Activated CD4-positive, alpha-beta T cell treated with anti-CD3 and anti-CD28 coated beads, Interleukin-2, amount 10 ng/mL, durations not matched to agents 7 days and 5 days (primary cell): ENCODE results near the gene HS3ST6. TPM values are rescaled to one million over a fixed set of nuclear protein-coding genes. Genes with fewer than 3 reads are reported as not detected.
"Not testable (repeated sequence)": the region's sequence is repeated elsewhere in the genome, so short reads cannot be mapped to it uniquely, and the experiment has no call there.

Experiments
- CTCF ChIA-PET: fragments of 350-600 bp; sonication (Branson Sonifier 250); formaldehyde crosslinking; loops from one replicate; lab custom pipeline; 2021; ENCODE audit warnings: antibody characterized with exemption; lab: Charles Lee
- POLR2A ChIA-PET: fragments of 350-600 bp; sonication (Branson Sonifier 250); formaldehyde crosslinking; loops from one replicate; lab custom pipeline; 2021; ENCODE audit warnings: antibody characterized with exemption; lab: Charles Lee
- DNase-seq: peaks from one replicate; pipeline ENCODE4 v3.0.0-alpha.2; 2020
- H3K27ac Mint-ChIP-seq: one replicate; pipeline ENCODE4 v1.8.0; 2021; ENCODE audit warnings: mild to moderate bottlenecking, moderate library complexity, mixed read lengths
- H3K27me3 Mint-ChIP-seq: one replicate; pipeline ENCODE4 v1.8.0; 2021; ENCODE audit warnings: mixed read lengths
- H3K36me3 Mint-ChIP-seq: one replicate; pipeline ENCODE4 v1.8.0; 2021; ENCODE audit warnings: low read depth, mixed read lengths
- H3K4me1 Mint-ChIP-seq: one replicate; pipeline ENCODE4 v1.8.0; 2021; ENCODE audit warnings: mixed read lengths
- H3K4me3 Mint-ChIP-seq: one replicate; pipeline ENCODE4 v1.8.0; 2021; ENCODE audit warnings: mild to moderate bottlenecking, moderate library complexity, mixed read lengths
- H3K9me3 Mint-ChIP-seq: one replicate; pipeline ENCODE4 v1.8.0; 2021; ENCODE audit warnings: mixed read lengths
- total RNA-seq, 2 experiments: library from RNA; stranded (reverse); gene quantifications; one replicate each; pipeline ENCODE4 v1.2.3, GENCODE V29; 2021

HS3ST6 gene
- total RNA-seq, 2 experiments from 2014 or later: not detected

- no peaks in the 10 kb centered on the region for H3K9me3 Mint-ChIP-seq
- no peak overlapping the region for H3K4me3 Mint-ChIP-seq
- H3K36me3 Mint-ChIP-seq: no peaks in the 10 kb centered on the region
- POLR2A ChIA-PET: no interaction called here
- H3K27me3 Mint-ChIP-seq: no peaks in the 10 kb centered on the region
- CTCF ChIA-PET: interaction anchor here (0.6 to 1.7 kb wide), 4 partner anchors 10 to 523 kb away, joined by 3 to 5 read pairs (median 3); no protein-coding TSS in a partner anchor
- DNase-seq: no peak
- H3K4me1 Mint-ChIP-seq: peaks cover 4% of the 10 kb centered on the region
- no peak overlapping the region for H3K27ac Mint-ChIP-seq
Measured at GRCh38 chr16:1930338-1930720, 12.1 kb upstream of the HS3ST6 start.

DNA sequence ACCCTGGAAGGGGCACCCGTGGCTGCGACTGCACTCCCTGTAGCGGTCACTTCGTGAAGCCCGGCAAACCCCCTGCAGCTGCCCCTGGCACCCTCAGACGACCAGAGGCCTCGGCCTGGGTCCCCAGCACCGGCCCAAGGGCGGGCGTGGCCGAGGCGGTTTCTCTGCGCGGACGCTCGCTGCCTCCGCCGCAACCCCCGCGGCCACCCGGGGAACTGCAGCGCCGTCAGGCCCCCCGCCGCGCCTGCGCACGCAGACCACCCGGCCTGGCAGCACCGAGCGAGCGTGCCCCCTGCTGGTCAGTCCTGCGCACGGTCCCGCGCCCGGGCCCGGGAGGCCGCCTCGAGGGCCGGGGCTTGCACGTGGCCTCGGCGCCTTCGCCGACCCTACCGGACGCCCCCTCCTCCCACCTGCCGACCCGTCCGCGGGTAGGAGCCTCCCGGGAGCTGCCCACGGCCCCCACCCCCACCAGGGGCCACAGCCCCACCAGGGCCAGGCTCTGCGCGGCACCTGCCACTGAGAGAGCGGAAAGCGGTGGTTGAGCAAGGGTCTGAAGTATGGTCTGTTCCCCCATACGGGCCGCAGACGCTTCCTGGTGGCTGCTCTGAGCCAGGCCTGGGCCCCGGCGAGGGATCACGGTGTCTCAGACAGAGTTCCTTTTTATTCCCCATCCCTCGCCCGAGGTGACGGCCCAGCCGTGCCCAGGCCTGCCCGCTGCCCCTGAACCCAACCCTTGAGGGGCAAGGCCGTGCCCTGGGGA is 11.5 kb upstream of the HS3ST6 start:
- H3K36me3 Mint-ChIP-seq: no peaks in the 10 kb centered on the region
- peak overlapping the region; percentile 47 for H3K4me3 Mint-ChIP-seq
- no peak overlapping the region for H3K27ac Mint-ChIP-seq
- H3K27me3 Mint-ChIP-seq: peaks cover 1% of the 10 kb centered on the region
- H3K9me3 Mint-ChIP-seq: no peaks in the 10 kb centered on the region
- POLR2A ChIA-PET: no interaction called here
- peak; percentile 89 for DNase-seq
- CTCF ChIA-PET: interaction anchor here (0.6 to 2.2 kb wide), 9 partner anchors 9 to 368 kb away, joined by 3 to 7 read pairs (median 3); partner anchors contain the start of gene TRAF7
- peaks cover 4% of the 10 kb centered on the region for H3K4me1 Mint-ChIP-seq

GRCh38 chr16:1929105-1929504 is 10.9 kb upstream of the HS3ST6 start:
- ChIA-PET POLR2A (no interaction called here), CTCF (interaction anchor here (0.6 to 2.2 kb wide), 10 partner anchors 9 to 369 kb away, joined by 3 to 7 read pairs (median 3); partner anchors contain the start of gene TRAF7)
- Mint-ChIP-seq H3K9me3 (no peaks in the 10 kb centered on the region), H3K36me3 (no peaks in the 10 kb centered on the region), H3K4me3 (peak overlapping the region; percentile 61), H3K27ac (peak overlapping the region; percentile 33), H3K27me3 (peaks cover 7% of the 10 kb centered on the region), H3K4me1 (peaks cover 4% of the 10 kb centered on the region)
- no peak for DNase-seq

DNA sequence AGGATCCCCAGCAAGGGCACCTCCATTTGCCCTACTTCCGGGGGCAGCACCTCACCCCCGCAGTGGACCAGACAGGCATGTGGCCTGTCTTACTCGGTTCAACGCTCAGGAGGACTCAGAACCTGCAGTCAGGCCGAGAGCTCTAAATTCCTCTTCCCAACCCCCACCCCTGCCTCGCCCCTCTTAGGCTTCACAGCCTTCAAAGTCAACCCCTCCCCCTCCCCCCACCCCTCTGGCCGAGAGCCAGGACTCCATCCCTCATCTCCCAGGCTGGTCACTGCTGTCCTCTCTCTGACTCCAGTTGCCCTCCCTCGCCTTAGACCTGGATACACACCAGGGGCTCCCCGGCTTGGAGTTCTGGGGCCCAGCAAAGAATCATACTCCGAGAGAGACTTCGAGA is 8.1 kb upstream of the HS3ST6 start:
- CTCF ChIA-PET: no interaction called here
- POLR2A ChIA-PET: no interaction called here
- no peak overlapping the region for H3K4me3 Mint-ChIP-seq
- DNase-seq: no peak
- peaks cover 4% of the 10 kb centered on the region for H3K4me1 Mint-ChIP-seq
- no peaks in the 10 kb centered on the region for H3K36me3 Mint-ChIP-seq
- peaks cover 30% of the 10 kb centered on the region for H3K27me3 Mint-ChIP-seq
- no peaks in the 10 kb centered on the region for H3K9me3 Mint-ChIP-seq
- H3K27ac Mint-ChIP-seq: no peak overlapping the region

DNA sequence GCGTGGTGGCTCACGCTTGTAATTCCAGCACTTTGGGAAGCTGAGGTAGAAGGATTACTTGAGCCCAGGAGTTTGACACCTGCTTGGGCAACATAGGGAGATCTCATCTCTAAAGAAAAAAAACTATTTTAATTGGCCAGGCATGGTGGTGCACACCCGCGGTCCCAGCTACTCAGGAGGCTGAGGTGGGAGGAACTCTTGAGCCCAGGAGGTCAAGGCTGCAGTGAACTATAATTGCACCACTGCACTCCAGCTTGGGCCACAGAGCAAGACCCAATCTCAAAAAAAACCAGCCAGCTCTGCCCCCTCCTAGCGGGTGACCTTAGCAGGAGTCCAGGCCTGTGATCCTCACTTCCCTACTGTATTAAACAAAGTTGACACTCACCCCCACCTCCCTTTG is 5.9 kb upstream of the HS3ST6 start:
- POLR2A ChIA-PET: no interaction called here
- Mint-ChIP-seq H3K36me3 (no peaks in the 10 kb centered on the region), H3K27me3 (peaks cover 44% of the 10 kb centered on the region), H3K4me3 (no peak overlapping the region), H3K9me3 (no peaks in the 10 kb centered on the region), H3K4me1 (peaks cover 3% of the 10 kb centered on the region), H3K27ac (no peak overlapping the region)
- CTCF ChIA-PET: interaction anchor here (0.6 to 1.7 kb wide), 2 partner anchors 29 to 1357 kb away, joined by 4 read pairs; partner anchors contain the start of gene NHLRC4
- no peak for DNase-seq

DNA sequence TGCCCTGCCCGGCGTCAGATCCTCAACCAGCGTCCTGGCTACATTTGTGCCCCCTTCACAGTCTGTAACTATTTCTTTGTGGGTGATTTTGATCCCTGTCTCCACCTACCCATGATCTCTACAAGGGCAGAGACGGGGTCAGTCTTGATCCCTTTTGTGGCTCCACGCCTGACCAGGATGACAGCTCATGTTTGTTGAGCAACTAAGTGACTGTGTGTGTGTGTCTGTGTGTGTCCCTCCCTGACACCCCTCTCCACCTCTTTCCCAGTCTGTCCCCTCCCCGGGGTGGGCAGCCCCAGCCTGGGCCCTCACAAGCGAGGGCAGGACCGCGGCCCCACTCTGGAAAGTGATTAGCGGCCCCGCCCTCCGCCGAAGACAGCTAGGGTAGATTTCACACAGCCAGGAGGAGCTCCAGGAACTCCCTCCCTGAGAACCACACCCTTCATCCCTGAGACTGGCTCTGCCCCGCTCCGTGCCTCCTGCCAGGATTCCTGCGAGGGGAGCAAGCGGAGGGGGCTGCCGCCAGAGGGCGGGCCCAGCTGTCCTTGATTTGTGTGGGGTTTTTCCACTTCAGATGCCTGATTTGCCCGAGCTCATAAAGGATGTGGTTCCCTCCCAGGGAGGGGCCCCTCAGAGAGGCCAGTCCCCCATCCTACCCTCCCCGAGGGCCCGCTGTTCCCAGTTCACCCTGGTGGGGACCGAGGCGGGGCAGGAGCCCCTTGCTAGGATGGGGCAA is 5.3 kb upstream of the HS3ST6 start:
- Mint-ChIP-seq H3K27me3 (peaks cover 49% of the 10 kb centered on the region), H3K27ac (no peak overlapping the region), H3K4me3 (no peak overlapping the region), H3K36me3 (no peaks in the 10 kb centered on the region), H3K9me3 (no peaks in the 10 kb centered on the region), H3K4me1 (peaks cover 2% of the 10 kb centered on the region)
- POLR2A ChIA-PET: no interaction called here
- CTCF ChIA-PET: interaction anchor here (0.6 to 1.7 kb wide), 6 partner anchors 14 to 1357 kb away, joined by 3 to 4 read pairs (median 4); partner anchors contain the start of gene NHLRC4
- DNase-seq: no peak

GRCh38 chr16:1922357-1922756 is 4.1 kb upstream of the HS3ST6 start:
- CTCF ChIA-PET: interaction anchor here (1.5 kb wide), 1 partner anchor 14 kb away, joined by 4 read pairs; no protein-coding TSS in a partner anchor
- H3K4me1 Mint-ChIP-seq: no peaks in the 10 kb centered on the region
- peaks cover 50% of the 10 kb centered on the region for H3K27me3 Mint-ChIP-seq
- no peak for DNase-seq
- H3K36me3 Mint-ChIP-seq: no peaks in the 10 kb centered on the region
- POLR2A ChIA-PET: no interaction called here
- no peak overlapping the region for H3K4me3 Mint-ChIP-seq
- no peaks in the 10 kb centered on the region for H3K9me3 Mint-ChIP-seq
- no peak overlapping the region for H3K27ac Mint-ChIP-seq

- Mint-ChIP-seq H3K27ac (no peak overlapping the region), H3K4me3 (no peak overlapping the region), H3K36me3 (no peaks in the 10 kb centered on the region), H3K27me3 (peaks cover 66% of the 10 kb centered on the region), H3K4me1 (no peaks in the 10 kb centered on the region), H3K9me3 (no peaks in the 10 kb centered on the region)
- CTCF ChIA-PET: interaction anchor here (0.6 to 1.5 kb wide), 2 partner anchors 9 to 47 kb away, joined by 5 read pairs; no protein-coding TSS in a partner anchor
- DNase-seq: no peak
- POLR2A ChIA-PET: no interaction called here
Measured at GRCh38 chr16:1920727-1921171, 2.5 kb upstream of the HS3ST6 start.

GRCh38 chr16:1920122-1920521 is 1.9 kb upstream of the HS3ST6 start:
- H3K4me1 Mint-ChIP-seq, H3K36me3 Mint-ChIP-seq, DNase-seq, H3K4me3 Mint-ChIP-seq, POLR2A ChIA-PET, H3K9me3 Mint-ChIP-seq, H3K27ac Mint-ChIP-seq: not testable (repeated sequence)
- H3K27me3 Mint-ChIP-seq: peaks cover 72% of the 10 kb centered on the region
- CTCF ChIA-PET: interaction anchor here (1.5 kb wide), 1 partner anchor 9 kb away, joined by 5 read pairs; no protein-coding TSS in a partner anchor

GRCh38 chr16:1919327-1919998 is 1.2 kb upstream of the HS3ST6 start:
- H3K4me1 Mint-ChIP-seq: no peaks in the 10 kb centered on the region
- H3K27ac Mint-ChIP-seq: no peak overlapping the region
- no peaks in the 10 kb centered on the region for H3K9me3 Mint-ChIP-seq
- POLR2A ChIA-PET: no interaction called here
- CTCF ChIA-PET: interaction anchor here (1.5 kb wide), 1 partner anchor 10 kb away, joined by 5 read pairs; no protein-coding TSS in a partner anchor
- no peak overlapping the region for H3K4me3 Mint-ChIP-seq
- DNase-seq: no peak
- peaks cover 72% of the 10 kb centered on the region for H3K27me3 Mint-ChIP-seq
- no peaks in the 10 kb centered on the region for H3K36me3 Mint-ChIP-seq

DNA sequence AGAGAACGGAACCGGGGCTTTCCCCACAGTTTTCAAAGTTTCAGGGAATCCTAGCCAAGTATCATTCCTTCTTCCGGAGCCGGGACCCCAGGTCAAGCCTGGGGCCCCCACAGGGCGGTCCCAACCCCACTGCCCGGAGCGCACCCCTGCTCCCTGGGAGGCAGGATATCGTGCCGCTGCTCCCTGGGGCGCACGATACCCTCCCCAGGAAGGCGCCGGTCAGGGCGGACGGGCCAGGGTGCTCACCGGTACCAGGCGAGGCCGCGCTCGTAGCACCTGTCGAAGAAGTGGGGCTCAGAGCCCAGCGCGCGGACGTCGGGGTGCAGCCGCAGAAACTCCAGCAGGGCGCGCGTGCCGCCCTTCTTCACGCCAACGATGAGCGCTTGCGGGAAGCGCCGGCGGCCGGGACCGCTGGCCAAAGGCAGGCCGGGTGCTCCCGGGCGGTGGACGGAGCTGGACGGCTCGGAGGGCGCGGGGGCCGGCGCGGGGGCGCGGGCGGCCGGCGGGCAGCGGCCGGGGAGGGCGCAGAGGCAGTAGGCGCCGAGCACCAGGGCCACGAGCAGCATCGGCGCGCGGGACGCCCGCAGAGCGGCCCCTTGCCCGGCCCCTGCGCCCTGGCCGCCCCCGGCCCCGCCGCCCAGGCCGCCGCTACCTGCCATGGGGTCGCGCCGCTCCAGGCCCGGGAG is 407 bp downstream of the HS3ST6 start:
- DNase-seq: no peak
- Mint-ChIP-seq H3K4me3 (no peak overlapping the region), H3K27ac (no peak overlapping the region), H3K4me1 (no peaks in the 10 kb centered on the region), H3K36me3 (no peaks in the 10 kb centered on the region), H3K27me3 (peaks cover 56% of the 10 kb centered on the region), H3K9me3 (no peaks in the 10 kb centered on the region)
- ChIA-PET POLR2A (no interaction called here), CTCF (interaction anchor here (1.0 kb wide), 1 partner anchor 14 kb away, joined by 3 read pairs; no protein-coding TSS in a partner anchor)
